Uterus (tissue), 4 donors: ENCODE measurements around the gene LRBA. TPM values are rescaled to one million over a fixed set of nuclear protein-coding genes. Genes with fewer than 3 reads are reported as not detected.

Experiments used
- DNase-seq, 2 donors: peaks; one replicate each; pipeline ENCODE4 v3.0.0-alpha.2; 2019 to 2020
- H3K27ac ChIP-seq, 2 donors: fragments of 200-600 bp; sonication (generic); 1 replicate in 1 of 2; 2 replicates in 1 of 2; pipeline ENCODE4 v1.5.1; 2016 to 2018
- H3K27me3 ChIP-seq, 2 donors: fragments of 200-600 bp; sonication (generic); one replicate each; pipeline ENCODE4 v1.5.1; 2018 to 2019; ENCODE audit warnings: control low read depth in 1 of 2
- H3K36me3 ChIP-seq, 2 donors: fragments of 200-600 bp; sonication (generic); one replicate each; pipeline ENCODE4 v1.5.1; 2019; ENCODE audit warnings: control low read depth in 1 of 2
- H3K4me1 ChIP-seq, 2 donors: fragments of 200-600 bp; sonication (generic); one replicate each; pipeline ENCODE4 v1.5.1; 2018 to 2019; ENCODE audit warnings: control low read depth in 1 of 2
- H3K4me3 ChIP-seq, 2 donors: fragments of 200-600 bp; sonication (generic); 1 replicate in 1 of 2; 2 replicates in 1 of 2; pipeline ENCODE4 v1.5.1; 2018 to 2019; ENCODE audit warnings: mild to moderate bottlenecking in 1 of 2
- H3K9me3 ChIP-seq, 2 donors: fragments of 200-600 bp; sonication (generic); one replicate each; pipeline ENCODE4 v1.5.1; 2019; ENCODE audit warnings: control low read depth in 1 of 2
- POLR2A ChIP-seq, 2 donors: fragments of 450-650 bp; IDR thresholded peaks; one replicate each; pipeline ENCODE4 v1.6.1; 2016; ENCODE audit warnings: antibody characterized with exemption in 2 of 2, mild to moderate bottlenecking in 1 of 2, moderate library complexity in 1 of 2
- intact Hi-C: fragments of 100-400 bp; cut with DNase I; formaldehyde crosslinking; loops from one replicate; pipeline ENCODE4 v1.15.1; 2023; ENCODE audit warnings: low total_unique reads
- total RNA-seq, 4 donors: library from RNA; depleted of rRNA in 3 of 4; stranded (reverse); fragments of >200 nt in 3 of 4; gene quantifications; one replicate each; pipeline versions ENCODE4 v1.1.0 to v1.2.4, GENCODE V29; 2014 to 2023
- TF ChIP-seq, protein P1 (sequence below), 4 experiments: fragments of 200-600 bp in 2 of 4; fragments of 450-650 bp in 2 of 4; sonication (generic) in 2 of 4; IDR thresholded peaks; one replicate each; pipeline ENCODE4 v1.5.1; 2016 to 2019; ENCODE audit warnings: antibody characterized with exemption in 4 of 4, mild to moderate bottlenecking in 2 of 4, moderate library complexity in 1 of 4
- donor health status: DM: yes; HTN: yes; CAD: no.

The LRBA gene
- total RNA-seq, 4 donors from 2014 or later, result 32.0 to 126 (median 41.7) TPM

DNA sequence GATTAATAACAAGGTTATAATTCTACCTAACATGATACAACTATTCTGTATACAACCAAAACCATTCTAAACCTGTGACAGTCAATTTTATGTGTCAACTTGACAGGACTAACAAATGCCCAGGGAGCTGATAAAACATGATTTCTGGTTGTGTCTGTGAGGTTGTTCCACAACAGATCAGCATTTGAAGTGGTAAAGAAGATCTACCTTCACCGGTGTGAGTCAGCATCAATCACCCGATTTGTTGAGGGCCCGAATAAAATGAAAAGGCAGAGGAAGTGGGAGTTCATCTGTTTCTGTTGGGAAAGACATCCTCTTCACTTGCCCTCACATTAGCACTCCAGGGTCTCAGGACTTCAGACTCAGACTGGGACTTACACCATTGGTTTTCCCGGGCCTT is 245.2 kb downstream of the LRBA start:
- H3K27me3 ChIP-seq, result no peaks in the 10 kb centered on the region
- no peaks in the 10 kb centered on the region for H3K4me1 ChIP-seq
- no peak for TF ChIP-seq POLR2A (IDR thresholded peaks at IDR 0.05)
- TF ChIP-seq, protein P1, sequence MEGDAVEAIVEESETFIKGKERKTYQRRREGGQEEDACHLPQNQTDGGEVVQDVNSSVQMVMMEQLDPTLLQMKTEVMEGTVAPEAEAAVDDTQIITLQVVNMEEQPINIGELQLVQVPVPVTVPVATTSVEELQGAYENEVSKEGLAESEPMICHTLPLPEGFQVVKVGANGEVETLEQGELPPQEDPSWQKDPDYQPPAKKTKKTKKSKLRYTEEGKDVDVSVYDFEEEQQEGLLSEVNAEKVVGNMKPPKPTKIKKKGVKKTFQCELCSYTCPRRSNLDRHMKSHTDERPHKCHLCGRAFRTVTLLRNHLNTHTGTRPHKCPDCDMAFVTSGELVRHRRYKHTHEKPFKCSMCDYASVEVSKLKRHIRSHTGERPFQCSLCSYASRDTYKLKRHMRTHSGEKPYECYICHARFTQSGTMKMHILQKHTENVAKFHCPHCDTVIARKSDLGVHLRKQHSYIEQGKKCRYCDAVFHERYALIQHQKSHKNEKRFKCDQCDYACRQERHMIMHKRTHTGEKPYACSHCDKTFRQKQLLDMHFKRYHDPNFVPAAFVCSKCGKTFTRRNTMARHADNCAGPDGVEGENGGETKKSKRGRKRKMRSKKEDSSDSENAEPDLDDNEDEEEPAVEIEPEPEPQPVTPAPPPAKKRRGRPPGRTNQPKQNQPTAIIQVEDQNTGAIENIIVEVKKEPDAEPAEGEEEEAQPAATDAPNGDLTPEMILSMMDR (IDR thresholded peaks at IDR 0.05), result no peak
- H3K36me3 ChIP-seq, result no peaks in the 10 kb centered on the region
- no peak overlapping the region for H3K27ac ChIP-seq
- no peak overlapping the region for H3K4me3 ChIP-seq
- intact Hi-C loops, result no loop called here
- no peak for DNase-seq
- H3K9me3 ChIP-seq, result no peaks in the 10 kb centered on the region

DNA sequence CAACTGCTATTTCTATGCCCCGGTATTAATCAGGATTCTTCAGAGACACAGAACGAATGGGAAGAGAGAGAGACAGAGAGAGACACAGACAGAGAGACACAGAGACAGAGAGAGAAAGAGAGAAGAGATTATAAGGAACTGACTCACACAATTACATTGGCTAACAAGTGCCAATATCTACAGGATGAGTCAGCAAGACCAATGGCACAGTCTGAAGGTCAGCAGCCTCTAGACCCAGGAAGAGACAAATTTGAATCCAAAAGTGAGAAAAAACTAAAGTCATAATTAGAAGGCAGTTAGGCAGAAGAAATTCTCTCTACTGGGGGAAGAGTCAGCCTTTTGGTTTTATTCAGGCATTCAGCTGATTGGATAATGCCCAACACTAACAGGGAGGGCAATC is 245.8 kb downstream of the LRBA start:
- no peaks in the 10 kb centered on the region for H3K36me3 ChIP-seq
- no peak for DNase-seq
- H3K9me3 ChIP-seq, result no peaks in the 10 kb centered on the region
- no peak overlapping the region for H3K4me3 ChIP-seq
- no peak overlapping the region for H3K27ac ChIP-seq
- H3K4me1 ChIP-seq, result no peaks in the 10 kb centered on the region
- H3K27me3 ChIP-seq, result no peaks in the 10 kb centered on the region
- TF ChIP-seq, protein P1 (IDR thresholded peaks at IDR 0.05), result no peak
- no peak for TF ChIP-seq POLR2A (IDR thresholded peaks at IDR 0.05)
- intact Hi-C loops, result no loop called here

DNA sequence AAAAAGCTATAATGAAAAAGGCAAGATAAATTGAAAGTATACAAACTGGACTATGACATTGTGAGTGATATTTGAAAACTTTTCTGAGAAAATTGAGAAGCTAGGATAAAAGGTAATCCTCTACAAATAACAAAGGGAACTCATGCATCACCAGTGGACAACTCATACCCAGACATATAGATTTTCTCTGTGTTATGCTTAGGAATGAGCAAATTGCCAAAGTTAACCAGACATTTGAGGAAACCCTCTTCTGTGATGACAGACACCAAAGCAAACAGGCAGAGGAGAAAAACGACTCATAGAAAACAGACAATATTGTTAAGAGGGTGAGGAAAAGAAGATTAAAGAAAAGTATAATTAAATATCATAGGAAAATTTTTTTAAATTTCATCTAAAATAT is 246.6 kb downstream of the LRBA start:
- Histone ChIP-seq H3K36me3 (no peaks in the 10 kb centered on the region), H3K27ac (no peak overlapping the region), H3K9me3 (no peaks in the 10 kb centered on the region), H3K4me3 (no peak overlapping the region), H3K4me1 (no peaks in the 10 kb centered on the region), H3K27me3 (no peaks in the 10 kb centered on the region)
- intact Hi-C loops, result no loop called here
- TF ChIP-seq POLR2A (IDR thresholded peaks at IDR 0.05), result no peak
- TF ChIP-seq, protein P1 (IDR thresholded peaks at IDR 0.05), result no peak
- DNase-seq, result no peak

DNA sequence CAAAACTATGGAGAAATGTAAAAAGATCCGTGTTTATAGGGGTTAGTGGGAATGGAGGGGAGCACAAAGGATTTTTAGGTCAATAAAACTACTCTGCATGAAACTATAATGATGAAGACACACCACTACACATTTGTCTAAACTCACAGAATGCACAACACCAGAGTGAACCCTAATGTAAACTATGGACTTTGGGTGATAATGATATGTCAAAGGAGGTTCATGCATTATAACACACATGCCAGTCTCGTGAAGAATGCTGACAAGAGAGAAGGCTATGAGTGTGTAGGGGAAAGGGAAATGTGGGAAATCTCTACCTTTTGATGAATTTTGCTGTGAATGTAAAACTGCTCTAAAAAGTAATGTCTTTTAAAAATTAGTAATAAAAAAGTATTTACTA is 249.9 kb downstream of the LRBA start:
- H3K4me3 ChIP-seq, result no peak overlapping the region
- no peak overlapping the region for H3K27ac ChIP-seq
- intact Hi-C loops, result no loop called here
- TF ChIP-seq, protein P1 (IDR thresholded peaks at IDR 0.05), result no peak
- TF ChIP-seq POLR2A (IDR thresholded peaks at IDR 0.05), result no peak
- H3K27me3 ChIP-seq, result no peaks in the 10 kb centered on the region
- no peaks in the 10 kb centered on the region for H3K9me3 ChIP-seq
- no peaks in the 10 kb centered on the region for H3K36me3 ChIP-seq
- DNase-seq, result no peak
- H3K4me1 ChIP-seq, result no peaks in the 10 kb centered on the region

DNA sequence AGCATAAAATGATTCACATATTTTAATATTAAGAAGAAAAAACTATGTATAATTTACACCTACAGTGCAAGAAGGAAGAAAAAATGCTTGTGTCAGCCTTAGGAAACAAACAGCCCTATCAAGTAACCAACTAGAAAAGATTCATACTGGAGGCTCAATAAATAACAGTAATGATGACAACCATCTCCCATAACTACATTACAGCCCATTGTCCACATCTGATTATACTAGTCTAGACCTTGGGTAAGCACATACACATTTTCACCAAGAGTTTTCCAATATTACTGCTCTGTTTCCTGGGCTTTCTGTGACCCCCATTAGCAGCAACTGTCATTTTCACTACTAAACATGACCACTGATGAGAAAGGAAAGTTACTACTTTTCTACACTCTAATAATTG is 263.4 kb downstream of the LRBA start:
- no peak for DNase-seq
- no peaks in the 10 kb centered on the region for H3K36me3 ChIP-seq
- no peak overlapping the region for H3K27ac ChIP-seq
- no peak for TF ChIP-seq POLR2A (IDR thresholded peaks at IDR 0.05)
- TF ChIP-seq, protein P1 (IDR thresholded peaks at IDR 0.05), result no peak
- H3K27me3 ChIP-seq, result no peaks in the 10 kb centered on the region
- H3K9me3 ChIP-seq, result no peaks in the 10 kb centered on the region
- H3K4me1 ChIP-seq, result no peaks in the 10 kb centered on the region
- H3K4me3 ChIP-seq, result no peak overlapping the region
- intact Hi-C loops, result no loop called here
